ENCODE data around the gene POU2AF1. TPM values are rescaled to one million over a fixed set of nuclear protein-coding genes. Genes with fewer than 3 reads are reported as not detected.

POU2AF1 gene
- total RNA-seq, 4 donors from 2014 or later = 0.69 to 2.2 (median 1.9) TPM; not detected in 1

DNA sequence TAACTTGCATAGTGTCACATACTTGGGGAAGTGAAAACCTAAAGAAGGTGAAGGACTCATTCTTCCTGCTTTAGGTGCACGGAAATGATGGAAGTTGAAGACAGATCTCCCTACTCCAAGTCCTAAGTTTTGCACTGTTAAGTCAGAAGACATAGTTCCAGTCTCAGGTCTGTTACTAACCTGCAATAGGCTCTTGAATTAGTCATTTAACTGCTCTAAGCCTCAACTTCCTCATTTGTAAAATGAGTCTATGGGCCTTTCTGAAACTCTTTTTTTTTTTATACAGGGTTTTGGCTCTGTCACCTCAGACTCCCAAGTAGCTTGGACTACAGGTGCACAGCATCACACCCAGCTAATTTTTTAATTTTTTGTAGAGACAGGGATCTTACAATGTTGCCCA is 30.8 kb upstream of the POU2AF1 start:
- no peak for ATAC-seq (ENCODE audit: low FRiP score)
- no peak for DNase-seq (ENCODE audit: low spot score)
- TF ChIP-seq, protein P1, sequence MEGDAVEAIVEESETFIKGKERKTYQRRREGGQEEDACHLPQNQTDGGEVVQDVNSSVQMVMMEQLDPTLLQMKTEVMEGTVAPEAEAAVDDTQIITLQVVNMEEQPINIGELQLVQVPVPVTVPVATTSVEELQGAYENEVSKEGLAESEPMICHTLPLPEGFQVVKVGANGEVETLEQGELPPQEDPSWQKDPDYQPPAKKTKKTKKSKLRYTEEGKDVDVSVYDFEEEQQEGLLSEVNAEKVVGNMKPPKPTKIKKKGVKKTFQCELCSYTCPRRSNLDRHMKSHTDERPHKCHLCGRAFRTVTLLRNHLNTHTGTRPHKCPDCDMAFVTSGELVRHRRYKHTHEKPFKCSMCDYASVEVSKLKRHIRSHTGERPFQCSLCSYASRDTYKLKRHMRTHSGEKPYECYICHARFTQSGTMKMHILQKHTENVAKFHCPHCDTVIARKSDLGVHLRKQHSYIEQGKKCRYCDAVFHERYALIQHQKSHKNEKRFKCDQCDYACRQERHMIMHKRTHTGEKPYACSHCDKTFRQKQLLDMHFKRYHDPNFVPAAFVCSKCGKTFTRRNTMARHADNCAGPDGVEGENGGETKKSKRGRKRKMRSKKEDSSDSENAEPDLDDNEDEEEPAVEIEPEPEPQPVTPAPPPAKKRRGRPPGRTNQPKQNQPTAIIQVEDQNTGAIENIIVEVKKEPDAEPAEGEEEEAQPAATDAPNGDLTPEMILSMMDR (IDR thresholded peaks at IDR 0.05) = no peak

DNA sequence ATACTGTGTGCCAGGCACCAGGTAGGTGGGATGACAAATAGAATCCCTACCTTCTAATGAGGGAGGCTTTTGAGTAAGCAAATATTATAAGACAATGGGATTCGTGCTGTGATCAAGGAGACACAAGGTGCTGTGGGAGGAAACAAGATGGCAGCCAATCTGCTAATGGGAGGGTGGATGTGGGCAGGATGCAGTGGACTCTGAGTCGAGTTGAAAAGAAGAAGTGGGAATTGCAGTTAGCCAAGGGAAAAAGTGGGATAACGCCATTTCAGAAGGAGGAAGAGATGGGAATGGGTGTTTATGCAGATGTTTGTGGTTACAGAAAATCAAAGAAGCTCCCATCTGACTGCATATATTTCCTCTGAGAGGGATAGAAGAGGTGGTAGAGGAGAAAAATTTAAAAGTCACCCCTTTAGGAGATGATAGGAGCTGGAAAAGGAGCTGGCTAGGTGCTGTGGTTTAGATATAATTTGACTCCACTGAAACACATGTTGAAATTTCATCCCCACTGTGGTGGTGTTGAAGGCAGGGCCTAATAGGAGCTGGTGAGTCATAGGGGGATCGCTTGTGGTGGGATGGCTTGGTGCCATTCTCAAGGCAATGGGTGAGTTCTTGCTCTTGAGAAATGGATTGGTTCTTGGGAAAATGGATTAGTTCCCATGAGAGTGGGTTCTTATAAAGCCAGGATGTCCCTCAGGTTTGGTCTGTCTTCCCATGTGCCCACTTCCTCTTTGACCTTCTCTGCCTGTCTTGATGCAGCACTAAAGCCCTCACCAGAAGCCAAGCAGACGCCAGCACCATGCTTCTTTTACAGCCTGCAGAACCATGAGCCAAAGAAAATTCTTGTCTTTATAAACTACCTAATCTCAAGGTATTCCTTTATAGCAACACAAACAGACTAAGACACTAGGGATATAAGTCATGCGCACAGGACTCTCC is 30.0 kb upstream of the POU2AF1 start:
- TF ChIP-seq, protein P1 (IDR thresholded peaks at IDR 0.05) = no peak
- DNase-seq (ENCODE audit: low spot score) = no peak

DNA sequence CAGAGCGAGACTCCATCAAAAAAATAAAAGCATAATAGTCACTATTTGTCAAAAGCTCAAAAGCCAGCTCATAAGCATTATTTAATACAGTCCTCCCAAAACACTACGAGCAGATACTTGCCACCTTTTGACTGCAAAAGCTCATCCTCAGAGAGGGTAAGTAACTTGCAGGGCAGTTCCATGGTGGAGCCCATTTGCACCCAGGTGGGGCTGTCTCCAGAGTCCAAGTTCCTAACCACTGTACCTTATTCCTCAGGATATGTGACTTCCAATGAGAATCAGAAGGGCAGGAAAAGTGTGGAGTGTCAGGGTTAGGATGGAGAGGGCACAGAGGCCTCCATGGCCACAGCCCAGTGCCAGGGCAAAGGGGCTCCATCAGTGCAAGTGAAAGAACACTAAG is 28.6 kb upstream of the POU2AF1 start:
- TF ChIP-seq, protein P1 (IDR thresholded peaks at IDR 0.05) = no peak
- ATAC-seq (ENCODE audit: low FRiP score) (no peak), DNase-seq (ENCODE audit: low spot score) (no peak)

More for the DNA sequence above, 30.0 kb upstream of the POU2AF1 start:
- no peak for ATAC-seq (ENCODE audit: low FRiP score)

DNA sequence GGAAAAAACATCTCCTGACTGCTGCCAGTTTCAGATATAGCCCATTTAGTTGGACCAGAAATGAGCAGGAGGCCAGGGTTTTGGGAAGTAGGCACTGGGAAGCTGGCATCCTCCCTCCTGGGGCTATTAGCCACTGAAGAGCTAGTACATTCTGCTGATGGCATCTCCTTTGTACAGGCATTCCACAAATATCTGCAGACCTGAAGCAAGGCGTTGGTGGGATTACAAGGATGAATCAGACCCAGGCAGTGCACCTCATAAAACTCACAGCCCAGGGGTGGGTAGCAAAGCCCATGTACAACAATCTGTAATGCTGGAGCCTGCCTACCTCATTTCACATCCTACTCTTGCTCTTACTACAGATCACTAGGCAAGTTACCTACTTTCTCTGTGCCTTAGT is 27.5 kb upstream of the POU2AF1 start:
- no peak for ATAC-seq (ENCODE audit: low FRiP score)
- TF ChIP-seq, protein P1 (IDR thresholded peaks at IDR 0.05) = no peak

DNA sequence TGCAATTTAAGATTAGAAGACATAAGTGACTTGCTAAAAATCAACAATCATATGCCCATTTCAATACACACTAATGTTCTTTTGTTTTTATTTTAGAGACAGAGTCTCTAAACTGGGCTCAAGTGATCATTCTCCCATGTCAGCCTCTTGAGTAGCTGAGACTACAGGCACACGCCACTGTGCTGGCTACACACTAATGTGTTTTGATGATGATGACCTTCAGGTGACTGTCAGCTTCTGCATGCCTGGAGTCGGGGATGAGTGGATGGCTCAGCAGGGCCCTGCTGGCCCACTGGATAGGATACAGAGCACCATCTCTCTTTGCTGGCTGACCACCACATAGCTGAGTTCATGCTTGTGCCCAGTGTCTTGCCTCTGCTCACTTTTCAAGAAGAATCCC is 27.0 kb upstream of the POU2AF1 start:
- no peak for ATAC-seq (ENCODE audit: low FRiP score)
- TF ChIP-seq, protein P1 (IDR thresholded peaks at IDR 0.05) = no peak
- no peak for DNase-seq (ENCODE audit: low spot score)

More for the DNA sequence above, 27.5 kb upstream of the POU2AF1 start:
- no peak for DNase-seq (ENCODE audit: low spot score)

DNA sequence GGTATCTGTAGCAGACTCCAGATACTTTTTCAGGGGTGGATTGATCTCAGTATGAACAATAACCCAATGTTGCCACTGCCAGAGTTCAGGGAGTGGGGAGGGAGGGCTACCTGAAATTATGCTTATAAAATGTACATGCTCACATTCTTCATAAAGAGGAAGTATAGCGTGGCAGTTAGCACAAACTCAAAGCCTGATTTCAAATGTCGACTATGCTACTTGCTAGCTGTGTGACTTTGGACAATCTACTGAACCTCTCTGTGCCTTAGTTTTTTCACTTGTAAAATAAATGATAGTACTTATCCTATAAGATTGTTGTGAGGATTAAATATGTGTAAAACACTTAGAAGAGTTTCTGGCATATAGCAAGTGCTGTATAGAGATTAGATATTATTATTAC is 26.5 kb upstream of the POU2AF1 start:
- ATAC-seq (ENCODE audit: low FRiP score) = no peak
- DNase-seq (ENCODE audit: low spot score) = no peak
- TF ChIP-seq, protein P1 (IDR thresholded peaks at IDR 0.05) = no peak

All from omental fat pad (tissue), 4 donors.